HCT116 (cell line): Measurements from ENCODE around the gene IPO13. TPM values are rescaled to one million over a fixed set of nuclear protein-coding genes. Genes with fewer than 3 reads are reported as not detected.

Experiments used
- ATAC-seq: fragments of 200-7000 bp; cut with Tn5 transposase; 2 replicates; pipeline ENCODE4 v1.9.1; 2020; ENCODE audit warnings: mild to moderate bottlenecking, moderate library complexity
- BruUV-seq: library from RNA; stranded (reverse); fragments of 400-500 nt; replicated peaks from 2 replicates; lab custom pipeline; 2021; lab: Mats Ljungman, UMichigan
- CTCF ChIA-PET: fragments of 300-600 bp; sonication (Branson Sonifier 250); formaldehyde crosslinking; loops from one replicate; lab custom pipeline; 2021; ENCODE audit warnings: antibody characterized with exemption; lab: Charles Lee
- POLR2A ChIA-PET: fragments of 300-600, 350-600 bp; sonication (Branson Sonifier 250); formaldehyde crosslinking; loops from one replicate; lab custom pipeline; 2021; ENCODE audit warnings: antibody characterized with exemption; lab: Charles Lee
- RAD21 ChIA-PET, 2 experiments: fragments of 300-600 bp; sonication (Branson Sonifier 250); formaldehyde crosslinking; loops; one replicate each; lab custom pipeline; 2023; ENCODE audit warnings: low total read pairs in 2 of 2; ENCODE audit not compliant: uncharacterized antibody in 2 of 2, unreplicated experiment in 2 of 2, low non-redundant PET in 1 of 2; lab: Charles Lee
- DNase-seq: peaks from one replicate; pipeline ENCODE4 v3.0.0-alpha.2; 2010; ENCODE audit warnings: low read depth, low spot score
- H2AFZ ChIP-seq: fragments of 200-600 bp; shearing (Covaris generic), sonication (generic); 2 replicates; pipeline ENCODE4 v1.6.1; 2017; ENCODE audit warnings: low read depth, mixed run types, mixed read lengths, antibody characterized with exemption, low read length; ENCODE audit not compliant: poor library complexity, severe bottlenecking
- H3K27ac ChIP-seq: 2 replicates; pipeline ENCODE4 v1.5.1; 2012; ENCODE audit warnings: low read depth, low read length
- H3K27me3 ChIP-seq: fragments of 200-600 bp; sonication (generic); 2 replicates; pipeline ENCODE4 v1.6.1; 2016; ENCODE audit warnings: mixed run types, low read length, mixed read lengths; ENCODE audit not compliant: insufficient read depth
- H3K36me3 ChIP-seq, 2 experiments: fragments of 200-500 bp in 1 of 2; fragments of 200-600 bp in 1 of 2; sonication (Bioruptor generic) in 1 of 2; sonication (generic) in 1 of 2; 2 replicates each; pipeline versions ENCODE4 v1.5.1 to v1.6.1; 2014 to 2016; ENCODE audit warnings: low read length in 2 of 2, inconsistent platforms in 1 of 2, mixed read lengths in 1 of 2, mixed run types in 1 of 2; ENCODE audit not compliant: insufficient read depth in 2 of 2, control insufficient read depth in 1 of 2
- H3K4me1 ChIP-seq, 2 experiments: fragments of 200-600 bp in 1 of 2; sonication (generic) in 1 of 2; 2 replicates each; pipeline versions ENCODE4 v1.5.1 to v1.6.1; 2012 to 2017; ENCODE audit warnings: low read length in 2 of 2, inconsistent platforms in 1 of 2, mild to moderate bottlenecking in 1 of 2, mixed read lengths in 1 of 2, mixed run types in 1 of 2, moderate library complexity in 1 of 2; ENCODE audit not compliant: insufficient read depth in 2 of 2, control insufficient read depth in 1 of 2
- H3K4me2 ChIP-seq: fragments of 200-600 bp; sonication (generic); 2 replicates; pipeline ENCODE4 v1.6.1; 2017; ENCODE audit warnings: mixed run types, low read length, mixed read lengths
- H3K4me3 ChIP-seq, 2 experiments: fragments of 200-600 bp in 1 of 2; sonication (generic) in 1 of 2; replicated peaks in 1 of 2; 2 replicates each; pipeline ENCODE4 v1.5.1; 2011 to 2016; ENCODE audit warnings: low read length in 2 of 2, control low read depth in 1 of 2, low read depth in 1 of 2, mild to moderate bottlenecking in 1 of 2, mixed read lengths in 1 of 2, mixed run types in 1 of 2
- H3K79me2 ChIP-seq: fragments of 200-600 bp; sonication (generic); 2 replicates; pipeline ENCODE4 v1.6.1; 2017; ENCODE audit warnings: mild to moderate bottlenecking, mixed run types, low read length, moderate library complexity, mixed read lengths; ENCODE audit not compliant: insufficient read depth
- H3K9ac ChIP-seq: fragments of 200-600 bp; sonication (generic); 2 replicates; pipeline ENCODE4 v1.6.1; 2016; ENCODE audit warnings: low read length, mixed read lengths
- H3K9me2 ChIP-seq: fragments of 200-600 bp; sonication (generic), shearing (Covaris generic); 2 replicates; pipeline ENCODE4 v1.6.1; 2017; ENCODE audit warnings: mixed run types, mild to moderate bottlenecking, moderate library complexity; ENCODE audit not compliant: insufficient read depth
- H3K9me3 ChIP-seq, 2 experiments: fragments of 200-500 bp in 1 of 2; fragments of 200-600 bp in 1 of 2; sonication (Bioruptor generic) in 1 of 2; sonication (generic) in 1 of 2; 2 replicates each; pipeline ENCODE4 v1.6.1; 2014 to 2017; ENCODE audit warnings: low read length in 2 of 2, mixed read lengths in 2 of 2, inconsistent platforms in 1 of 2, low read depth in 1 of 2, mild to moderate bottlenecking in 1 of 2, mixed run types in 1 of 2, moderate library complexity in 1 of 2; ENCODE audit not compliant: control insufficient read depth in 1 of 2, insufficient read depth in 1 of 2
- H4K20me1 ChIP-seq: fragments of 200-600 bp; sonication (generic), shearing (Covaris generic); 2 replicates; pipeline ENCODE4 v1.6.1; 2017; ENCODE audit warnings: mixed run types, mild to moderate bottlenecking, moderate library complexity; ENCODE audit not compliant: insufficient read depth
- ATF3 ChIP-seq: IDR thresholded peaks from 2 replicates; pipeline ENCODE4 v1.6.1; 2012
- CBX3 ChIP-seq: IDR thresholded peaks from 2 replicates; pipeline ENCODE4 v1.6.1; 2012; ENCODE audit warnings: low read depth
- CEBPB ChIP-seq: IDR thresholded peaks from 2 replicates; pipeline ENCODE4 v1.6.1; 2012; ENCODE audit warnings: low read depth
- EGR1 ChIP-seq: IDR thresholded peaks from 2 replicates; pipeline ENCODE4 v1.6.1; 2012; ENCODE audit warnings: low read depth
- ELF1 ChIP-seq: IDR thresholded peaks from 2 replicates; pipeline ENCODE4 v1.6.1; 2012; ENCODE audit warnings: low read depth, borderline replicate concordance
- EZH2 ChIP-seq: fragments of 200-600 bp; sonication (generic); IDR thresholded peaks from 2 replicates; pipeline ENCODE4 v1.6.1; 2017; ENCODE audit warnings: antibody characterized with exemption, mixed run types
- EZH2phosphoT487 ChIP-seq: fragments of 200-600 bp; IDR thresholded peaks from 2 replicates; pipeline ENCODE4 v1.6.1; 2018; ENCODE audit warnings: antibody characterized with exemption, borderline replicate concordance
- MAX ChIP-seq: IDR thresholded peaks from 2 replicates; pipeline ENCODE4 v1.6.1; 2012
- POLR2A ChIP-seq: IDR thresholded peaks from 2 replicates; pipeline ENCODE4 v1.7.0; 2011; ENCODE audit warnings: borderline replicate concordance; ENCODE audit not compliant: insufficient read depth, insufficient read length; ENCODE audit errors: extremely low read depth
- POLR2AphosphoS5 ChIP-seq: IDR thresholded peaks from 2 replicates; pipeline ENCODE4 v1.6.1; 2011; ENCODE audit warnings: mild to moderate bottlenecking, low read depth, low read length, moderate library complexity
- RAD21 ChIP-seq: IDR thresholded peaks from 2 replicates; pipeline ENCODE4 v1.6.1; 2012; ENCODE audit warnings: low read depth, mild to moderate bottlenecking
- REST ChIP-seq: IDR thresholded peaks from 2 replicates; pipeline ENCODE4 v1.6.1; 2012; ENCODE audit warnings: low read depth
- SIN3A ChIP-seq: IDR thresholded peaks from 2 replicates; pipeline ENCODE4 v1.6.1; 2012; ENCODE audit warnings: low read depth
- SP1 ChIP-seq: IDR thresholded peaks from 2 replicates; pipeline ENCODE4 v1.6.1; 2012; ENCODE audit warnings: low read depth
- SRF ChIP-seq: IDR thresholded peaks from 2 replicates; pipeline ENCODE4 v1.6.1; 2012; ENCODE audit warnings: low read depth
- YY1 ChIP-seq: IDR thresholded peaks from 2 replicates; pipeline ENCODE4 v1.6.1; 2011; ENCODE audit warnings: low read length, low read depth, moderate library complexity, mild to moderate bottlenecking; ENCODE audit not compliant: insufficient replicate concordance; ENCODE audit errors: extremely low read depth
- ZFX ChIP-seq: fragments of 450-650 bp; IDR thresholded peaks from 2 replicates; pipeline ENCODE4 v1.6.1; 2017
- intact Hi-C: fragments of 100-400 bp; cut with micrococcal nuclease; formaldehyde crosslinking; loops from 2 replicates; pipeline ENCODE4 v1.10.0; 2022
- total RNA-seq: library from RNA; stranded (reverse); gene quantifications from one replicate; pipeline ENCODE4 v1.2.1, GENCODE V29; 2021; ENCODE audit not compliant: unreplicated experiment
- TF ChIP-seq, protein P1 (sequence below), 3 experiments: fragments of 200-600 bp in 1 of 3; sonication (generic) in 1 of 3; IDR thresholded peaks in 2 of 3; conservative IDR thresholded peaks in 1 of 3; 2 replicates each; pipeline ENCODE4 v1.5.1; 2012 to 2017; ENCODE audit warnings: low read depth in 2 of 3, low read length in 2 of 3, antibody characterized with exemption in 1 of 3, borderline replicate concordance in 1 of 3, control low read depth in 1 of 3, mild to moderate bottlenecking in 1 of 3, mixed read lengths in 1 of 3, mixed run types in 1 of 3, moderate library complexity in 1 of 3; ENCODE audit not compliant: insufficient read depth in 1 of 3

Gene IPO13
- total RNA-seq, 1 experiment from 2014 or later = 18.7 TPM

DNA sequence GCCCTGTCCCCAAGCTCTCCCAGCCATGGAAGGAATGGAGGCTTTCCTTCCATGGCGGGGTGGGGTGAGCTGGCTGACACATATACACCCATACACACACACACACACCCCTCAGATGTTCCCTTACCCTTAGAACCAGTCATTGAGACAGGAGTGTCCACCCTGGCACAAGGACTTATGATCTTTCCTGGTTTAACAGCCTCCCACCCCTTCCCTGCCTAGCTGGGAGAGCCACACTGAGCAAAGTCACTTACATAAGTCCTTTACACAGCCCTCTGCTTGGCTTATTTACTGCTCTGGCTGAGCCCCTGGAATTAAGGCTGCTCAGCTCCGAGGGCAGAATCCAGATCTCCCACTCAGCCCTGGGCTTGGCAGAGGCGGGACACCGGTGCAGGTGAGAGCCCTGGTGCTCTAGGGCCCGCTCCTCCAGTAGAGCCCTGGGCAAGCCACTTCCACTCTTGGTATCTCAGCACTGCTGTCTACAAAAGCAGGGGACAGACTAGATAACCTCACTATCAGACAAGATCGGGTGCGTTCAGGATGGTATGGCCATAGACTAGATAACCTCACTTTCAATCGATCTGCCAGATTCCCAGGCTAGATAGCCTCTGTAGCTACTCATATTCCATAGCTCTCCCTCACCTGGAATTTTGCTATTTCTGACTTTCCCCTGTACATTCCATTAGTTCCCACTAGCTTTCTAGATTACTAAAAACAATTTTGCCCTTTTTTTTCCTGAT, 67.8 kb downstream of the IPO13 start:
- Histone ChIP-seq H2AFZ (no peak overlapping the region), H3K27me3 (no peaks in the 10 kb centered on the region), H3K9me2 (no peaks in the 10 kb centered on the region), H3K4me1 (peaks cover 7 to 8% of the 10 kb centered on the region in 2 experiments; a peak in 3 of 4 replicates), H3K4me2 (no peak overlapping the region), H3K9ac (no peak overlapping the region), H3K9me3 (no peaks in the 10 kb centered on the region), H3K79me2 (no peaks in the 10 kb centered on the region), H3K4me3 (no peak overlapping the region), H4K20me1 (no peaks in the 10 kb centered on the region), H3K36me3 (no peaks in the 10 kb centered on the region), H3K27ac (no peak overlapping the region)
- POLR2A ChIA-PET = interaction anchor here (0.7 kb wide), 1 partner anchor 561 kb away, joined by 3 read pairs; the partner anchor contains the start of gene HYI
- RAD21 ChIA-PET = no interaction called here
- DNase-seq (no peak), ATAC-seq (no peak)
- TF ChIP-seq, protein P1, sequence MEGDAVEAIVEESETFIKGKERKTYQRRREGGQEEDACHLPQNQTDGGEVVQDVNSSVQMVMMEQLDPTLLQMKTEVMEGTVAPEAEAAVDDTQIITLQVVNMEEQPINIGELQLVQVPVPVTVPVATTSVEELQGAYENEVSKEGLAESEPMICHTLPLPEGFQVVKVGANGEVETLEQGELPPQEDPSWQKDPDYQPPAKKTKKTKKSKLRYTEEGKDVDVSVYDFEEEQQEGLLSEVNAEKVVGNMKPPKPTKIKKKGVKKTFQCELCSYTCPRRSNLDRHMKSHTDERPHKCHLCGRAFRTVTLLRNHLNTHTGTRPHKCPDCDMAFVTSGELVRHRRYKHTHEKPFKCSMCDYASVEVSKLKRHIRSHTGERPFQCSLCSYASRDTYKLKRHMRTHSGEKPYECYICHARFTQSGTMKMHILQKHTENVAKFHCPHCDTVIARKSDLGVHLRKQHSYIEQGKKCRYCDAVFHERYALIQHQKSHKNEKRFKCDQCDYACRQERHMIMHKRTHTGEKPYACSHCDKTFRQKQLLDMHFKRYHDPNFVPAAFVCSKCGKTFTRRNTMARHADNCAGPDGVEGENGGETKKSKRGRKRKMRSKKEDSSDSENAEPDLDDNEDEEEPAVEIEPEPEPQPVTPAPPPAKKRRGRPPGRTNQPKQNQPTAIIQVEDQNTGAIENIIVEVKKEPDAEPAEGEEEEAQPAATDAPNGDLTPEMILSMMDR (IDR thresholded peaks at IDR 0.05 in 2 of 3, conservative IDR thresholded peaks at IDR 0.05 in 1 of 3; ENCODE audit: borderline replicate concordance in 1 of 3, insufficient read depth in 1 of 3, low read depth in 2 of 3, low read length in 2 of 3) = no peak
- no peak for TF ChIP-seq REST
- TF ChIP-seq CEBPB = no peak
- TF ChIP-seq EZH2phosphoT487 = no peak
- no peak for TF ChIP-seq ZFX
- TF ChIP-seq POLR2AphosphoS5 = no peak
- TF ChIP-seq CBX3 = no peak
- TF ChIP-seq EGR1 = no peak
- TF ChIP-seq MAX = no peak
- TF ChIP-seq ATF3 = no peak
- no peak for TF ChIP-seq POLR2A
- no peak for TF ChIP-seq ELF1
- no peak for TF ChIP-seq SIN3A
- no peak for TF ChIP-seq YY1
- no peak for TF ChIP-seq RAD21
- TF ChIP-seq SP1 = no peak
- no peak for TF ChIP-seq EZH2
- no peak for TF ChIP-seq SRF
- CTCF ChIA-PET = interaction anchor here (1.3 to 1.9 kb wide), 2 partner anchors 8 to 22 kb away, joined by 3 to 5 read pairs; no protein-coding TSS in a partner anchor
- intact Hi-C loops = no loop called here
- no TSS peak for BruUV-seq
